Lower leg skin (tissue), 4 donors: ENCODE measurements around the gene SDK1. TPM values are rescaled to one million over a fixed set of nuclear protein-coding genes. Genes with fewer than 3 reads are reported as not detected.

ENCODE experiments used
- DNase-seq, 2 donors: peaks; one replicate each; pipeline ENCODE4 v3.0.0-alpha.2; 2019; ENCODE audit warnings: low spot score in 2 of 2
- H3K4me3 ChIP-seq: fragments of 200-600 bp; sonication (generic); 2 replicates; pipeline ENCODE4 v1.5.1; 2017; ENCODE audit warnings: mild to moderate bottlenecking, low read depth; ENCODE audit not compliant: poor library complexity, severe bottlenecking
- POLR2A ChIP-seq, 2 donors: fragments of 450-650 bp; IDR thresholded peaks; one replicate each; pipeline ENCODE4 v1.6.1; 2016 to 2017; ENCODE audit warnings: antibody characterized with exemption in 2 of 2, mild to moderate bottlenecking in 1 of 2, moderate library complexity in 1 of 2
- whole genome bisulfite sequencing, 2 donors: methylation state at CpG; one replicate each; pipeline ENCODE4 v1.1.5; 2018; 5-methylcytosine and 5-hydroxymethylcytosine counted together
- intact Hi-C: fragments of 100-400 bp; cut with DNase I; formaldehyde crosslinking; loops from one replicate; pipeline ENCODE4 v1.15.0; 2023; ENCODE audit warnings: low total_unique reads
- total RNA-seq, 4 donors: library from RNA; depleted of rRNA; stranded (reverse); fragments of >200 nt; gene quantifications; one replicate each; pipeline ENCODE4 v1.1.0, GENCODE V29; 2016
- TF ChIP-seq, protein P1 (sequence below), 3 donors: fragments of 450-650 bp; IDR thresholded peaks; one replicate each; pipeline ENCODE4 v1.5.1; 2016; ENCODE audit warnings: antibody characterized with exemption in 3 of 3, mild to moderate bottlenecking in 3 of 3, moderate library complexity in 2 of 3

SDK1 gene
- total RNA-seq, 4 donors from 2014 or later = 1.9 to 7.2 (median 5.1) TPM

DNA sequence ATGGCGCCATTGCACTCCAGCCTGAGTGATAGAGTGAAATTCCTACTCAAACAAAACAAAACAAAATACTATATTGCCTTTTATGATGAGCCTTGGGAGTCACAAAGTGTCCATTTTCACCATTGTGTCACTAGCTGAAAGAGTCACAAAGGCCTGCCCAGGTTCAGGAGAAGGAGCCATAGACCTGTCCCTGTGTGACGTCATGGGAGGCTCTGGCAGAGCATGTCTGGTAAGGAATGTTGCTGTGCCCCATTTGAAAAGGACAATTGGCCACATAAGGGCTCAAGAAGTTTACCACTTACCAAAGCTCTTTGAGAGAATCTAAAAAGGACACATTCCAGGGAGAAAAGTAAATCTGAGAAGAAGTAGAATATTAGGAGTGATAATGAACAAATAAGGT is 367.7 kb downstream of the SDK1 start:
- no peak overlapping the region for H3K4me3 ChIP-seq
- TF ChIP-seq POLR2A (IDR thresholded peaks at IDR 0.05) = no peak
- TF ChIP-seq, protein P1, sequence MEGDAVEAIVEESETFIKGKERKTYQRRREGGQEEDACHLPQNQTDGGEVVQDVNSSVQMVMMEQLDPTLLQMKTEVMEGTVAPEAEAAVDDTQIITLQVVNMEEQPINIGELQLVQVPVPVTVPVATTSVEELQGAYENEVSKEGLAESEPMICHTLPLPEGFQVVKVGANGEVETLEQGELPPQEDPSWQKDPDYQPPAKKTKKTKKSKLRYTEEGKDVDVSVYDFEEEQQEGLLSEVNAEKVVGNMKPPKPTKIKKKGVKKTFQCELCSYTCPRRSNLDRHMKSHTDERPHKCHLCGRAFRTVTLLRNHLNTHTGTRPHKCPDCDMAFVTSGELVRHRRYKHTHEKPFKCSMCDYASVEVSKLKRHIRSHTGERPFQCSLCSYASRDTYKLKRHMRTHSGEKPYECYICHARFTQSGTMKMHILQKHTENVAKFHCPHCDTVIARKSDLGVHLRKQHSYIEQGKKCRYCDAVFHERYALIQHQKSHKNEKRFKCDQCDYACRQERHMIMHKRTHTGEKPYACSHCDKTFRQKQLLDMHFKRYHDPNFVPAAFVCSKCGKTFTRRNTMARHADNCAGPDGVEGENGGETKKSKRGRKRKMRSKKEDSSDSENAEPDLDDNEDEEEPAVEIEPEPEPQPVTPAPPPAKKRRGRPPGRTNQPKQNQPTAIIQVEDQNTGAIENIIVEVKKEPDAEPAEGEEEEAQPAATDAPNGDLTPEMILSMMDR (IDR thresholded peaks at IDR 0.05) = no peak
- 89 to 93% methylated on average over 2 of the region's 2 CpGs for WGBS, 2 donors
- DNase-seq = no peak
- intact Hi-C loops = no loop called here

DNA sequence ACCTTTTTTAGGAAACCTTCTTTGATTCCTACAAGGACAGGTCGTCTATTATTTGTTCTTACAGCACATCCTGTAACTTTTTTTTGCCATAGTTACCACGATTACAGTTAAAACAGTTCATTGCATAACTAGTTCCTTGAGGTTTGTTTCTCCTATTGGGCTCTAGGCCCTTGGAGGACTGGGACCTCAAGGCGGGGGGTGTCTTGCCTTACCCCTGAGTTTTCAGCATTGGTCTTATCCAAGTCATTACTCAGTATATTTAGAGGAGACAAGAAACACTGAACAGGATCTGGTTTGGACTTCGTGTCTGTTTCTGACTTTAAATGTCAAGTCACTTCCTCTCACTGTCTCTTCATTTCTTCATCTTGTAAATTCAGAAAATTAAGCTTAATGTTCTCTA is 369.8 kb downstream of the SDK1 start:
- no peak for TF ChIP-seq POLR2A (IDR thresholded peaks at IDR 0.05)
- TF ChIP-seq, protein P1 (IDR thresholded peaks at IDR 0.05) = no peak
- WGBS, 2 donors = 67 to 72% methylated on average over 4 of the region's 4 CpGs
- intact Hi-C loops = no loop called here
- DNase-seq = no peak
- H3K4me3 ChIP-seq = no peak overlapping the region

DNA sequence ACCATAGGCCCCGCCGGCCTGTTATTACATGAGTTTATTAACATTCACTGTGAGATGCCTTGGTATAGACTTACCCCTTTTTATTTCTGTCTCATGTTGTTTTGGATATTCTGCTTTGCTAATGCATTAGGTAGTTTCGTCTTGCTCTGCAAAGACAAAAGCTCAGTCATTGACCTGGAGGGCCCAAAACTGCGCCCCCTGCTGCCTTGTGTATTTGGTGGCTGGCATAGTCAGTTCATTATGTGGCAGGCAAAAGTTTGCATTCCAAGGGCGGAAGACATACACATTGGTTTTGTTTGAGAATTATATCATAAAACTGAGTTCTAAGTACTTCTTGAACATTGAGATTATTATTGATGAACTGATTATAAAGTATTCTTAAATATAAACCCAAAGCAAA is 372.5 kb downstream of the SDK1 start:
- H3K4me3 ChIP-seq = no peak overlapping the region
- whole genome bisulfite sequencing, 2 donors = 75 to 76% methylated on average over 5 of the region's 5 CpGs
- TF ChIP-seq, protein P1 (IDR thresholded peaks at IDR 0.05) = no peak
- TF ChIP-seq POLR2A (IDR thresholded peaks at IDR 0.05) = no peak
- intact Hi-C loops = no loop called here
- no peak for DNase-seq

DNA sequence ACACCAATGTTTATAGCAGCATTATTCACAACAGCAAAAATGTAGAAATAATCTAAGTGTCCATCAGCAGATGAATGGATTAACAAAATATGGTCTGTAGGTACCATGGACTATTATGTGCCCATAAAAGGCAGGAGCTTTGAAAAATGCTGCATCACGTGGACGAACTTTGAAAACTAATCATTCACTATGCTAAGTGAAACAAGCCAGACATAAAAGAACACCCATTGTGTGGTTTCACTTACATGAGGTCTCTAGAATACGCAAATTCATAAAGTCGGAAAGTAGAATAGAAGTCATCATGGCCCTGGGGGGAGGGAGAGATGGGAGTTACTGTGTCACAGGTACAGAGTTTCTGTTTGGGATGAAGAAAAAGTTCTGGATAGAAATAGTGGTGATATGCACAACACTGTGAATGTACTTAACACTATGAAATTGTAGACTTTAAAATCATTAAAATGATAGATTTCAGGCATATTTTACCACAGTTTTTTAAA is 377.3 kb downstream of the SDK1 start:
- H3K4me3 ChIP-seq = no peak overlapping the region
- no peak for DNase-seq
- intact Hi-C loops = no loop called here
- WGBS, 2 donors = 93 to 95% methylated on average over 4 of the region's 4 CpGs
- TF ChIP-seq, protein P1 (IDR thresholded peaks at IDR 0.05) = no peak
- no peak for TF ChIP-seq POLR2A (IDR thresholded peaks at IDR 0.05)

DNA sequence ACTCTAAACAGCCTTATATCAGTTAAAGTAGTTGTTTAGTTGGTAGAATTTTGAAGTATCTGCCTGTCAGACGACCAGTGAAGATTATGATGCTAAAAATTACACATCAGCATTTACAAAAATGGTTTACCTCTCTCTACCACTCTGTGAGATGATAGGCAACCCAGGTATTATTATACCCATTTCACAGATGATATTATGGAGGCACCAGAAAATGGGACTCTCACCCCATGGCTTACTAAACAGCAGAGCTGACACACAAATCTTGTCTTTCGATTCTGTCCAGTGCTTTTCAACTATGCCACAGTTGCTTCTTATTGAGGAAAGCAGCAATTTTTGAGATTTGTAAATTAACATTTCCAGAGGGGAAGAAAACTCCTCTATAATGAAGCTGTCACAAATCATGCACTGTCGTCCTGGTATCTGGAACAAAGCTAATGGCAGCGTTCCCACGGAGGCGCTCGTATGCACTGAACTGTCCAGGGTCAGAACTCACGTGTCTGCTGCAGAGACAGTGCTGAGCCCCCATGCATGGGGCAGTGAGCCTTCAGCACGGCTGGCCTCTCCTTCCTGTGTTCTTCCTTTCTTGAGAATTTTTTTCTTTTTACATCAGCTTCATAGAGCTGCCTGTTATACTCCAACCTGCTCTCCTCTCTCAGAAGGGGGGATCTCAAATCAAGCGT is 381.1 kb downstream of the SDK1 start:
- DNase-seq = no peak
- intact Hi-C loops = no loop called here
- no peak for TF ChIP-seq POLR2A (IDR thresholded peaks at IDR 0.05)
- TF ChIP-seq, protein P1 (IDR thresholded peaks at IDR 0.05) = no peak
- H3K4me3 ChIP-seq = no peak overlapping the region
- 36 to 44% methylated on average over 10 of the region's 10 CpGs for WGBS, 2 donors
